HG03159 (cell line): ENCODE results near the gene EBPL.
"Not testable (repeated sequence)": the region's sequence is repeated elsewhere in the genome, so short reads cannot be mapped to it uniquely, and the experiment has no call there.

Experiments
- ATAC-seq: cut with Tn5 transposase; IDR thresholded peaks from one replicate; pipeline ENCODE4 v1.9.1; 2021; ENCODE audit warnings: mild to moderate bottlenecking, moderate library complexity; ENCODE audit not compliant: unreplicated experiment

EBPL gene

DNA sequence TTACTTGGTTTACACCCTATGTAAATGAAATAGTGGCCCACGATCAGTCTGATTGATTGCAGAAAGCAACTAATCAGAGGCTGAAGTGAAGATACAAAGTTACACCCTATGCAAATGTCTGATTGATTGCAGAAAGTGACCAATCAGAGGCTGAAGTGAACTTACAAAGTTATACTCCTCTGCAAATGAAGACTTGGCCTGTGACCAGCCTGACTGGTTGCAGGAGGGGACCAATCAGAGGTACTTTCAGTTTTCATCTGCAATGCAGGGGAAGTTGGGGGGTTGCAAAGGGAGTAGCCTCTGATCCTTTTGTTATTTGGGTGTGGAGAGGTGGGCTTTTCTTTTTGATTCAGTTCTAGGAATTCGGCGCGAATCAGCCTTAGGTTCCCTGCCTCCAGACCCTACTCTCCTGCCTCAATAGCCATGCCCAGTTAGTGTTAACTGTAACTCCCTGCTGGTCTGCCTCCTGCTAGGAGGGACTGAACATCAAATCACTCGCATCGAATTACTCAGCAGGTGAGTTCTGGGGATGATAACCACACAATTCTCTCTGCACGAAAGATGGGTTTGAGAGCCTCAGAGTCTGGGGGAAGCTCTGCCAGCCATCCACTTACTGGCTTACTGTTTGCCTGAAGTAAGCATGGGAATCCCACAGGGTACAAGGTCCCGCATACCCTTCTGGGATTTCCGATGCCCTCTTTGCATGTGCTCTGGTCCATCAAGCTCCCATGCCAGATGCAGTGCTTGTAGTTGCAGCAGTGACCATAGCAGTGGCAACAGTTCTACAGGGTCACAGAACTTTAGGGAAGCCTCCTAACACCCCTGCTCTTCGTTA is 55.5 kb downstream of the EBPL start:
- ATAC-seq: peak; percentile 52

DNA sequence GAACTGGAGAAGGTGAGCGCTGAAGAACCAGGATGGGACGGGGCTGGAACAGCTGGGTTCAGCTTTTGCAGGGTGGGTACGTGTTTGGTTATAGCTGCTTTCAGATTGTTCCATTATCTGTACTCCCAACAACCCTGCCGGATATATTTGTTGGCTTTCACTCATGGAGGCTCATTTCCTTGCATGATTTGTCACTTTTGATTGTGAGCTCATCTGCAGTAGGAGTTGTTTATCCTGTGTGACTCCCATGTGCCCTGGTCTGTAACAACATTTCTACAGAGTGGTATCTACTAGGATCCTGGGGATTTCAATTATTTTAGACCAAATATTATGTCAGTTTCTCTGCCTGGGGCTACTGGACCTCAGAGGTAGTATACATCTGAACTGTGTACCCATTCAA is 57.6 kb downstream of the EBPL start:
- ATAC-seq: no peak

DNA sequence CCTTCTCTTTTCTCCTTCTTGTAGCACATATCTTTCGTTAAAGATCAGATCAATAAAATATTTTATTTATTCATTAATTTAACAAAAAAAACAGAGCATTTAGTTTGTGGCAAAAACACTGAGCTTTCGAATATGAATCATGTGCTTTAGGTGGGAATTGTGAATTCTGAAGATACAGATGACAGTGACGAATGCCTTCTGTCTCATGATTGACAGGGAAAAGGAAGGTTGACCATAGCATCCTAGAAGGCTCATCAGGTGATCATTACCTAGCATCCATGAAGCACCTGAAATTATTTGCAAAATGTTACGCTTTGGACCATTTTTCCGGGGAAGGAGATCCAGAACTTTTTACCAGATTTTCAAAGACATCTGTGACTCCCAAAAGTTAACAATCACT is 59.1 kb downstream of the EBPL start:
- ATAC-seq: no peak

DNA sequence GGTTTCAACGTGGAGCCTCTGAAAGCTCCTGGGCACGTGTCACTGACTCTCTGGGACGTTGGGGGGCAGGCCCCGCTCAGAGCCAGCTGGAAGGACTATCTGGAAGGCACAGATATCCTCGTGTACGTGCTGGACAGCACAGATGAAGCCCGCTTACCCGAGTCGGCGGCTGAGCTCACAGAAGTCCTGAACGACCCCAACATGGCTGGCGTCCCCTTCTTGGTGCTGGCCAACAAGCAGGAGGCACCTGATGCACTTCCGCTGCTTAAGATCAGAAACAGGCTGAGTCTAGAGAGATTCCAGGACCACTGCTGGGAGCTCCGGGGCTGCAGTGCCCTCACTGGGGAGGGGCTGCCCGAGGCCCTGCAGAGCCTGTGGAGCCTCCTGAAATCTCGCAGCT is 60.7 kb downstream of the EBPL start:
- no peak for ATAC-seq

DNA sequence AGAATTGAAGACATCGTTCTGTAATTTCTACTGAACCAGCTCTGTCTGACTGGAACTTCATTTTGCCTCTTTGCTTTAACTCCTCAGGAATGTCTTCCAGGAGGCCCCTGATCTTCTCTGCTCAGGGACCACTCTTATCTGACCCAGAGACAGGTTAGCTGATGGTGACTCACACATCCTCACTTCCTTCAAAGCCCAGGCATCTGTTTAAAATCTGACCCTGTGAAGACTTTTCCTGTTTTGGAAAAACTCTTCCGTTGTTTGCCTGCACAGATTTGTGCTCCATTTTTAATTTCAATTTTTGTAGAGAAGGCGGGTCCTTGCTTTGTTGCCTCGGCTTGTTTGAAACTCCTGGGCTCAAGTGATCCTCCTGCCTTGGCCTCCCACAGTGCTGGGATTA is 61.3 kb downstream of the EBPL start:
- no peak for ATAC-seq

DNA sequence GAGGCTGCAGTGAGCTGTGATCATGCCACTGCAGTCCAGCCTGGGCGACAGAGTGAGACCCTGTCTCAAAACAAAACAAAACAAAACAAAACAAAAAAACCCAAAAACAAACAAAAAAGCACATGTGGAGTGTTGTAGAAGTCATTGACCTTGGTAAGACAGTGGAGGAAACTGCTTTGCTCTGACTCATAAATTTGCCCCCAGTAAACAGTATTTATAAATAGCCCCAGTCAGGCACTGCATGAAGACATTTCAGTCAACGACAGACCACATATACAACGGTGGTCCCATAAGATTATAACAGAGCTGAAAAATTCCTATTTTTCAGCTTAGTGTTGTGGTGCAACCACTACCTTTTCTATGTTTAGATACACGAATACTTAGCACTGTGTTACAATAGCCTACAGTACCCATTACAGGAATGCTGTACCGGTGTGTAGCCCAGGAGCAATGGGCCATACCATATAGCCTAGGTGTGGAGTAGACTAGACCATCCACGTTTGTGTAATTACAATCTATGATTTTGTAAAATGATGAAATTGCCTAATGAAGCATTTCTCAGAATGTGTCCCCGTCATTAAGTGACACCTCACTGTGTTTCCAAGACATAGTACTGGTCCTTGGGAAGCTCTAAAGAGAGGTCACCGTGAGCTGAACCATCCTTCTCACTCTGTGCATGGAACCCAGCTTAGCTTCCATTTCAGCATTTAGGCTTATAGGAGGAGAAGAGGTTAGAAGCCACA is 61.9 kb downstream of the EBPL start:
- ATAC-seq: no peak

DNA sequence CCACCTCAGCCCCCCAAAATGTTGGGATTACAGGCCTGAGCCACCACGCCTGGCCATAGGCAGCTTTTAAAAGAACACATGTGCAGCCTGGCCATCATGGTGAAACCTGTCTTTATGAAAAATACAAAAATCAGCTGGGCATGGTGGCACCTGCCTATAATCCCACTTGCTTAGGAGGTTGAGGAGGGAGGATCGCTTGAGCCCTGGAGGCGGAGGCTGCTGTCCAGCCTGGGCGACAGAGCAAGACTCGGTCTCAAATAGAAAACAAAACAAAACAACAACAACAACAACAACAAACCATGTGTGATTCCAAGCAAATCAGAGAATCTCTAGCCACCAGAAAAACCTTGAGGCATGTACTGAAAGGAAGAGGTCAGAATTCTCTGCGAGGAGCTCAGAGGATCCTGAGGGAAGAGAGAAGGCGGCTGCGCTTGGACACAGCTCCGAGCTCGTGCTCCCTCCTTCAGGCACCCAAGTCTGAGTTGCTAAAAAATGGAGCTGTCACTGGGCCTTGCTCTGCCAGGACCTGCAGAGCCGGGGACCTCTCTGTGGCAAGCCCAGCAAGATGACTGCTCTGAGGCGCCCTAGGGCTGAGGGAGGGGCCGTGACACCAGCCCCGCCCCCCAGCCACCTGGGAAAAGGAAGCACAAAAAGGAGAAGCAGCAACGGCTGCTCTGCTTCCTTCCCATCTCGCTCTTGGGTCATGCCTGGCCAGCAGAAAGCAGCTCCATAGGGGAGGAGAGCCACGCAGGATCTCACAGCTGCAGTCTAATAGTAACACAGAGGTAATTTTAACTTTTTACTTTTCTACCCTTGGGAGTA is 63.2 kb downstream of the EBPL start, which contains the start of gene ARL11:
ARL11 (plus strand) TSS at position 677 of the 822 bp plus-strand sequence. CDS start 1,941 bp downstream, outside the sequence.
- peak; percentile 90 for ATAC-seq

DNA sequence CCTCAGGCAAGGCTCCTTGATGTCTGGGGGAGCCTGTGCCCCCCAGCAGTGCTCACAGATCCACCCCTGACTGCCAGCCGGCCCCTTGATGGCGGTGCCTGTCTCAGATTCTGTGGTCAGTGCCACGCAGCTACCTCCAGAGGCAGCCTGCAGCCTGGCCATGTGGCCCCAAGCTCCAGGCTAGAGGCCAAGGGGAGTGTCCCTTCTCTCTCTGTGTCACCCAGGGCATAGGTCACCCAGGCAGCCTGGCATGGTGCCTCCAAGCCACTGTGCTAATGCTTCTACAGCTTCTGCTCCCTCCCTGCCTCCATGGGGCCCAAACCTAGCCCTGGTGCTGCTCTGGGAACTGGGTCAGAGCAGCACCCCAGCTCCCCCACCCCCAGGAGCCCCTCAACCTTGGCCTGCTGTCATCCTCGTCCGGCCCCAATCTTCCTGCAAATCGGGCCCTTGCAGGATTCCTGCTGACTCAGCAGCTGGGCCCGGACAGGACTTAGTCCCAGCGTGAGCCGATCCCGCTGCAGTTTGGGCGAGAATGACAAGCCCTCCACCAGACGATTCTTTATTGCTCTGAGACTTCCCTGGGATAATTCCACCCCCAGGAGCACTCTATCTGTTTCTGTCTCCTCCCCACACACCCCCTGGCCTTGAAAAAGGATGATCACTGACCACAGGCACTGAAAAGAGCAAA is 65.8 kb downstream of the EBPL start:
- no peak for ATAC-seq

DNA sequence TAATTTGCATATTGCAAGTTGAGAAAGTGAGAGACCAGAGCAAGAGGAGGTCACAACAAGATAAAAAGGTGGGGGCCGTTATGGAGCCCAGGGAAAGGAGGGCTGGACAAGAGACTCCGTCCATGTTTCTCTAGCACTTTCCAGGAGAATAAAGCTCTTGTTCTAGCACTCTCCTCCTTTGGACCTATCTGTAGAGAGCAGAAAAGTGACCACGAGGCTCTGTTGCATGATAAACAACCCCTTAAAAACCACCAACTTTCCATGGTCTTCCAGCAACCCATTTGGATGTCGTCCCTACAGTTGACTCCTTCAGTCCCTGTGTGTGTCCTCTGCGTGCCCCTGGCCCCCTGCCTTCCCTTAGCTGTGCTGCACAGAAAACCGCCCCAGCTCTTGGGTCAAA is 67.1 kb downstream of the EBPL start:
- no peak for ATAC-seq

DNA sequence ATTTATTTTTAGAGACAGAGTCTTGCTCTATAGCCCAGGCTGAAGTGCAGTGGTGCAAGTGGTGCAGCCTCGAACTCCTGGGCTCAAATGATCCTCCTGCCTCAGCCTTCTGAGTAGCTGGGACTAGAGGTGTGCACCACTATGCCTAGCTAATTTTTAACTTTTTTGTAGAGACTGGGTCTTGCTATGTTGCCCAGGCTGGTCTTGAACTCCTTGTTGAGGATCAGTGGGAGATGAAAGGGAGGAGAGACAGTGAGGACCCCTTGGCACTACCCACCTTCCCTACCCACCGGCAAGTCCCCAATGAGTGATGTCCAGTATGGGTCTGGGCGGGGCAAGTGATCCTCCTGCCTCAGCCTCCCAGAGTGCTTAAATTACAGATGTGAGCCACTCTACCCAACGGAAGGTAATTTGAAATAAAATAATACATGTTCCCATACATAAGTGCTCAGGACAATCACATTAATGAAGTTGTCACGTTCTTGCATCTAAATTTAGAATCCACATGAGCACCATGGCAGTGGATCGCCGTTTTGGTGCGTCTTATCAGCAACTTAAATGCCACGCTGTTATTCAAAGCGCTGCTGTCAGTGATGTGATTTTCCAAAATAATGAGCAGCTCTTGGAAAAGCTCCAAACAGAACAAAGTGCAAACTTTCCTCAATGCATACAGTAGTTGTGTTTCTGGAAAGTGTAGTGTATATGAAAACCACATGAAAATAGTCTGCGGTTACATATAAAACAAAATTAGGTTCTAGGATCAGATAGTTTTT is 68.9 kb downstream of the EBPL start:
- no peak for ATAC-seq

DNA sequence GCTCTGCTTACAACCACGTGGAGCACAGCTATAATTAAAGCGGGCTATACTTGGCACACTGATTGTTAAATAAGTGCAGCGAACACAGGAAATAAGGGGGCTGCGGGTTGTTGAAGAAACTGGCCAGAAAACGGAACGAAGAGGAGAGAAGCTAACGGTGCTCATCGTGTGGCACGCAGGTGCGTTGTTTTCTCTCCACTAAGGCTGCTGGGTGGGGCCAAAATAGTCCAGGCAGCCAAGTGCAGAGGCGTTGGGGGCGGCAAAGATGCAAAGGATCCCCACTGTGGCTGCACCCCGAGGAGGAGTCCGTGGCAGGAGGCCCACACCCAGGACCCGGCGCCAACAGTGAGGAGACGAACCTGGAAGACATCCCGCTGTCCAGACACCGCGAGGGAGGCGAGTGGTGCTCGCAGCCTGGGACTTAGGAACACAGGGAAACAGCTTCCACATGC is 71.1 kb downstream of the EBPL start:
- ATAC-seq: peak; percentile 86

DNA sequence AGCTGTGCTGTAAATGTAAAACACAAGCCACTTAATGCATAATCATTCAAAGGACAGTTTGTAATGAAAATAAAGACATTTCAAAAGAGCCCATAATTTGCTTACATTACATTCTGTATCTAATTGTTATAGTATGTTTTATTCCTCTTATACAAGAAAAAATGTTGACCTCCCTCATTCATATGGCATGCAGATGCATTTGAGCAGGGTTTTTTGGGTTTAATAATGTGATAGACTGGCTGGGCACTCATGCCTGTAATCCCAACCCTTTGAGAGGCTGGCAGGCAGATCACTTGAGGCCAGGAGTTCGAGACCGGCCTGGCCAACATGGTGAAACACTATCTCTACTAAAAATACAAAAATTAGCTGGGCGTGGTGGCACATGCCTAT is 74.6 kb downstream of the EBPL start:
- no peak for ATAC-seq

DNA sequence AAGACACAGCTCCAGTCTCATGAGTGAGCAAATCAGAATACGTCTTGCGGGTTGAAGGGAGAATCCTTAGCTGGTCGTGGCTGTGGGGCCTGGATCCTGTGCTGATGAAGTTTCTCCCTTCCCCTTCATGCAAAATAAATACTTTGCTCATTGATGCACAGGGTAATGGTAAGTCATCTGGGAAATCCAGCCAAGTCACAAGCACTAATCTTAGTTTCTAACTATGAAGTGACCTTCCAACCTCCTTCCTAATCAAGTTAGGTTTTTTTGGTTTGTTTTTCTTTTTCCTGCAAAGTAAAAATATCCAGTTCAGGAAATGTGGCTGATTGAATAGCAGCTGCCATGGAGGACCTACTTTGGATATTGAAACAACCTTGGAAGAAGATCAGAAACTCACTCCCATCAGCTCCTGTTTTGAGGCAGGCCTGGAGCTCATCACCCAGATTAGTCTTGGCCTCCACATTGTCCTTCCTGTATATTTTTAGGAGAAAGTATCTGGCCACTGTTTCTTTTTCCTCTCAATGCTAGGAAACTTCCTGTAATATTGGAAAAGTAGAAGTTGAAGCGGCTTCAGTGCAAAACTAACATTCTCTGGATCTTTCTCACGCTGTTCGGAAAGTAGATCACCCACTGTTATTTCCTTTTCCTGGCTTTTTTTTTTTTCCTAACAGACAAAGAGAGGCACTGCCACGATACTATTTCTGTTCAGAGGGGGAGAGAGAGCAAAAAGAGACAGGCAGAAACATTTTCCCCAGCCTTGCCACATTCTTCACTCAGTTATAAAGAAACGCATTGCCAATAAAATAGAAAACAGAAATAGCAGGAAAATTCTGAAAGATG is 75.2 kb downstream of the EBPL start:
- no peak for ATAC-seq

DNA sequence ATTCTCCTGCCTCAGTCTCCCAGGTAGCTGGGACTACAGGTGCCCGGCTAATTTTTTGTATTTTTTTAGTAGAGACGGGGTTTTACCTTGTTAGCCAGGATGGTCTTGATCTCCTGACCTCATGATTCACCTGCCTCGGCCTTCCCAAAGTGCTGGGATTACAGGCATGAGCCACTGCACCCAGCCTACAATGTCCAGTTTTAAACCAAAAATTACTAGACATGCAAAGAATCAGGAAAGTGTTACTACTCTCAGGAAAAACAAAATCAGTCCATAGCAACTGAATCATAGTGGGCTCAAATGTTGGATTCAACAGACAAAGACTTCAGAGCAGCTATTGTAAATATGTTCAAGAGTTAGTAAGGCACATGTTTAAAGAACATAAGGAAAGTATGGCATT is 79.2 kb downstream of the EBPL start:
- not testable (repeated sequence) for ATAC-seq
